ENCODE results near the gene ATP13A2.

ATP13A2 gene

DNA sequence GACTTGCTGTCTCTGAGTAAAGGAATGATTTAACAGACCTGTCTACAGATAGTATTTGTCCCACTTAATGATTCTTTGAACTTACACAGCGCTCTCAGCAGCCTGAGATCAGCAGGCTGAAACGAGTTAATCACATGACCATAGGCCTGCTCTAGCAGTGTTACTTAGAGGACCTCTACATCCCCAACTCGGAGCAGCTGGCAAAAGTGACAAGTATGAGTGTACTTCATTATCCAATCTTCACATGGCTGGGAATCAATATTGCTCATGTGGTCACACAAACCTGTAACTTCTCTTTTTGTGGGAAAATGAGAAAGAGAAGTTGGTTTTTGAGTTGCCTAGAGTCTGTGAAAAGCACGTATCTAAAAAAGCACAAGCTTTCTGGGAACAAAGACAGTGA is 11.4 kb upstream of the ATP13A2 start:
- DNase-seq (ENCODE audit: low read depth): no peak
- TF ChIP-seq, protein P1, sequence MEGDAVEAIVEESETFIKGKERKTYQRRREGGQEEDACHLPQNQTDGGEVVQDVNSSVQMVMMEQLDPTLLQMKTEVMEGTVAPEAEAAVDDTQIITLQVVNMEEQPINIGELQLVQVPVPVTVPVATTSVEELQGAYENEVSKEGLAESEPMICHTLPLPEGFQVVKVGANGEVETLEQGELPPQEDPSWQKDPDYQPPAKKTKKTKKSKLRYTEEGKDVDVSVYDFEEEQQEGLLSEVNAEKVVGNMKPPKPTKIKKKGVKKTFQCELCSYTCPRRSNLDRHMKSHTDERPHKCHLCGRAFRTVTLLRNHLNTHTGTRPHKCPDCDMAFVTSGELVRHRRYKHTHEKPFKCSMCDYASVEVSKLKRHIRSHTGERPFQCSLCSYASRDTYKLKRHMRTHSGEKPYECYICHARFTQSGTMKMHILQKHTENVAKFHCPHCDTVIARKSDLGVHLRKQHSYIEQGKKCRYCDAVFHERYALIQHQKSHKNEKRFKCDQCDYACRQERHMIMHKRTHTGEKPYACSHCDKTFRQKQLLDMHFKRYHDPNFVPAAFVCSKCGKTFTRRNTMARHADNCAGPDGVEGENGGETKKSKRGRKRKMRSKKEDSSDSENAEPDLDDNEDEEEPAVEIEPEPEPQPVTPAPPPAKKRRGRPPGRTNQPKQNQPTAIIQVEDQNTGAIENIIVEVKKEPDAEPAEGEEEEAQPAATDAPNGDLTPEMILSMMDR (conservative IDR thresholded peaks at IDR 0.05; ENCODE audit: low read length): no peak
- no peak overlapping the region for H3K4me3 ChIP-seq (ENCODE audit: low read length)

DNA sequence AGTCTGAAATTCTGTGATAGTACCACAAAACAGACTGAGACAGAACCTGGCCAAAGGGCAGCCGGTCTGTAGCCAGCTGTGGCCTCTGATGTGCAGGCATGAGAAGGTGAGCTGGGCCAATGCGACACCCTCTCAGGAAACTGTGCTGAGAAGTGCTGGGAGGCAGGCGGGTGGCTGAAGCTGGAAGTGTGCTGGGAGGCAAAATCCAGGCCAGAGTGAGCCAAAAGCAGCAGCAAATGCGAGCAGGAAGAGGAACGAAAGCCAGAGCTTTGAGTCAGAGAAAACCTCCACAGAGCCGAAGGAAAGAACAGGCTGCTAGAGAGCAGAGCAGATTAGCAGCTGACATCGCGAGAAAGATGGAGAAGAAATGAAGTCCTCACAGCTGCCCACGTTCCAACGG is 10.2 kb upstream of the ATP13A2 start:
- H3K4me3 ChIP-seq (ENCODE audit: low read length): no peak overlapping the region
- TF ChIP-seq, protein P1 (conservative IDR thresholded peaks at IDR 0.05; ENCODE audit: low read length): no peak
- DNase-seq (ENCODE audit: low read depth): no peak

DNA sequence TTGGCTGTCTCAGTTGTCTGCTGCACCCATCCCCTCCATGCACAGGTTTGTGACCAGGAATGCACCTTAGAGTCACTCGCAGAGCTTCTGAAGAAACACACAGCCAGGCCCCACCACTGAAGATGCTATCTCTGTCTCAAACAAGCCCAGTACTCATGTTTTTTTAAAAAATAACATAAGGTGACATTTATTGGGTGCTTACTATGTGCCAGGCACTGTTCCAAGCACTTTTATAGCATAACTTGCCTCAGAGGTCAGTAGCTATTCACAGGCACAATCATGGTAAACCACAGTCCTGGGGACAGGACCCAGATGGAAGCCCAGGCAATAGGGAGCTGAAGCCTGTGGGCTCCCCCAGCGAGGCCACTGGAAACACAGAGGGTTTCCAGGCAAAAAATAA is 8.8 kb upstream of the ATP13A2 start:
- H3K4me3 ChIP-seq (ENCODE audit: low read length): no peak overlapping the region
- TF ChIP-seq, protein P1 (conservative IDR thresholded peaks at IDR 0.05; ENCODE audit: low read length): no peak
- DNase-seq (ENCODE audit: low read depth): no peak

DNA sequence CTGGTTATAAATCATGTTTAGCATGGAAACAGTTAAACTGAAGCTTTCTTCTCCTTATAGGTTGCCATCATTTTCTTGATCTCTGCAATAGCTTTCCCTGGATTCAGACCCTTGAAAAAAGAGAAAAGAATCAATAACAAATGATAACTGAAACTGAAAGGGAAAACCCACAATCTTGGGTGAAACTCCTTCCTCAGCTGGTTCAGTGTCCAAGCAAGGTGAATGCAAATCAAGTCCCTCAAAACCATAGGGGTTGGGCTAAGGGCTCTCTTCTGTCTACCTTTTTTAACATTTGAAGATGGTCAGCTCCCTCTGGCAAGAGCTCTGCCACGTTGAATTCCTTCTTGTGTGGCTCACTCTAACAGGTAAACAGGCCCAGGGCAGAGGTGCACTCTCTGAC is 7.1 kb upstream of the ATP13A2 start:
- no peak for DNase-seq (ENCODE audit: low read depth)
- H3K4me3 ChIP-seq (ENCODE audit: low read length): no peak overlapping the region
- TF ChIP-seq, protein P1 (conservative IDR thresholded peaks at IDR 0.05; ENCODE audit: low read length): no peak

DNA sequence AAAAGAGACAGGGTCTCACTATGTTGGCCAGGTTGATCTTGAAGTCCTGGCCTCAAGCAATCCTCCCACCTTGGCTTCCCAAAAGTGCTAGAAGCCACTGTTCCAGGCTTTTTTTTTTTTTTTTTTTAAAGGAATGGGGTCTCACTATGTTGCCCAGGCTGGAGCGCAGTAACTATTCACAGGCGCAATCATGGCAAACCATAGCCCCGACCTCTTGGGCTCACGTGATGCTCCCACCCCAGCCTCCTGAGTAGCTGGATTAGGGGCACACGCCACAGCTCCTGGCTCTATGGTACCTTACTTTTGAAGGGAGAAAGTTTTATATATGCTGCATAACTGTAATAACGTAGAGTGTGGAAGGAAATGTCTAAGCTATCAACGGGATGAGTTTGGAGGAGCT is 5.7 kb upstream of the ATP13A2 start:
- no peak for DNase-seq (ENCODE audit: low read depth)
- H3K4me3 ChIP-seq (ENCODE audit: low read length): no peak overlapping the region
- TF ChIP-seq, protein P1 (conservative IDR thresholded peaks at IDR 0.05; ENCODE audit: low read length): no peak

DNA sequence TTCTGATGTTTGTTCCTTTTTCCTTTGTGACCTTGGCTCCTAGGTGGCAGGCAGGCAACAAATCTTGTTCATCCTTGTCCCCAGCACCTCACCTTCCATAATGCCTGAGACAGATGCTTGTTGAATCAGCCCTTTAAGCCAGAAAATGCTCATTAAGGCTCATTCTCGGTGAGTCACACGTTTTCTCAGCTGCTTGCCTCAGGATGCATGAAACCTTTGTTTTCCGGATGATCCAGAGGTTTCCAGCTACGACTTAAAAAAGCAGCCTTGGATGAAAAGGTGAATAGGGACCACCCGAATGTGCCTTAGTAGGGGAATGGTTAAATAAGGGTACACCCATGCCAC is 4.6 kb upstream of the ATP13A2 start:
- no peak overlapping the region for H3K4me3 ChIP-seq (ENCODE audit: low read length)
- peak; percentile 58 for DNase-seq (ENCODE audit: low read depth)
- TF ChIP-seq, protein P1 (conservative IDR thresholded peaks at IDR 0.05; ENCODE audit: low read length): no peak

DNA sequence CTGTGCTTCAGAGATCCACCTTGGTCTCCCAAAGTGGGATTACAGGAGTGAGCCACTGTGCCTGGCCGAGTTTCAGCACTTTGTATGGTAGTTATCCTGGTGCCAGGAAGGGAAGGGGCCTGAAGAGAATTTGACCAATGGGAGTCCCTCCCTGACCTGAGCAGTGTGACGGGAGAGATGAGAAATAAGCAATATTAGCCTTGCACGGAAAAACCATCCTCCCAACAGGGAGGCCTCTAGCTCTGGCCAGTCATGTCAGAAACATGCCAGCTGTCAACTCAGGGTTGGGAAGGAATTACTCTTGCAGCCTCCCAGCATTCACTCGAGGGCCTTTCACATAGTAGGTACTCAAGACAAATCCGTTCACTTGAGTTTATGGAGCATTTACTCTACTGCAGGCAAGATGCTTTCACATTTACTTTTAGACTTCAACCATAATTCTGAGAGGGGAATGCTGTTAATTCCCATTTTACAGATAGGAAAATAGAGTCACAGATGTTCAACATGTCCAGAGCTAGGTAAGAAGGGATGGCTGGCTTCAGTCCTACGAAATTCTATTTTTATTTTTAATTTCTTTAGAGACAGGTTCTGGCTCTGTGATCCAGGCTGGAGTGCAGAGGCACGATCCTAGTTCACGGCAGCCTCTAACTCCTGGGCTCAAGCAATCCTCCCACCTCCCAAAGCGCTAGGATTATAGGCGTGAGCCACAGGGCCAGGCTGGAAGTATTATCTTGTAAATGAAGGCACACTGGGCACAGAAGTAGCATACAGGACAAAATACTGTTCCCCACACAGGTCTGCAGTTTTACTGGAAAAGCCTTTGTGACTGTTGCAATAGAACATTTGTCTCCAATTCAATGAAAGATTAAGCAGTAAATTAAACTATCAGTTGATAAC is 3.2 kb upstream of the ATP13A2 start:
- TF ChIP-seq, protein P1 (conservative IDR thresholded peaks at IDR 0.05; ENCODE audit: low read length): no peak
- DNase-seq (ENCODE audit: low read depth): no peak
- no peak overlapping the region for H3K4me3 ChIP-seq (ENCODE audit: low read length)
